ENCODE results near the gene PTPRE.

DNA sequence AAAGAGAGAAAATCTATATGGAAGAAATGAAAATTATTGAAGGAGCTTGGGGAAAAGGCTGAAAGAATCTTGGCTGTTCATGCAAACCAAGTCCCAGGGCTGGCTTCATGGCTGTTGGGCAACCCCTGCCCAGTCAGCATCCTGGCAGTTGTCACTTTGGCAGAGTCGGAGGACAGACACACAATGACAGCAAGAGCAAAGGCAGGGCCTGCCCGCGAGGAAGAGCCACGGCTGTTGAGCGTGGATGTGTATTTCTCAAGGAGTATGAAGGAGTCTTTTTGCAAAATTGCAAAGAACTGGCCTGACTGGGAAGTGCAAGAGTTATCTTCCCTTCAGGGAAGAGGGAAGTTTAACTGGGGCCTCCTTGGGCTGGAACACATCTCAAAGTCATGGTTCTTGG is 11.7 kb downstream of the PTPRE start:
- TF ChIP-seq, protein P1, sequence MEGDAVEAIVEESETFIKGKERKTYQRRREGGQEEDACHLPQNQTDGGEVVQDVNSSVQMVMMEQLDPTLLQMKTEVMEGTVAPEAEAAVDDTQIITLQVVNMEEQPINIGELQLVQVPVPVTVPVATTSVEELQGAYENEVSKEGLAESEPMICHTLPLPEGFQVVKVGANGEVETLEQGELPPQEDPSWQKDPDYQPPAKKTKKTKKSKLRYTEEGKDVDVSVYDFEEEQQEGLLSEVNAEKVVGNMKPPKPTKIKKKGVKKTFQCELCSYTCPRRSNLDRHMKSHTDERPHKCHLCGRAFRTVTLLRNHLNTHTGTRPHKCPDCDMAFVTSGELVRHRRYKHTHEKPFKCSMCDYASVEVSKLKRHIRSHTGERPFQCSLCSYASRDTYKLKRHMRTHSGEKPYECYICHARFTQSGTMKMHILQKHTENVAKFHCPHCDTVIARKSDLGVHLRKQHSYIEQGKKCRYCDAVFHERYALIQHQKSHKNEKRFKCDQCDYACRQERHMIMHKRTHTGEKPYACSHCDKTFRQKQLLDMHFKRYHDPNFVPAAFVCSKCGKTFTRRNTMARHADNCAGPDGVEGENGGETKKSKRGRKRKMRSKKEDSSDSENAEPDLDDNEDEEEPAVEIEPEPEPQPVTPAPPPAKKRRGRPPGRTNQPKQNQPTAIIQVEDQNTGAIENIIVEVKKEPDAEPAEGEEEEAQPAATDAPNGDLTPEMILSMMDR (IDR thresholded peaks at IDR 0.05; ENCODE audit: low read depth, low read length): no peak
- TF ChIP-seq EZH2phosphoT487 (IDR thresholded peaks at IDR 0.05; ENCODE audit: low read depth): no peak
